Vagina (tissue), 2 donors: Measurements from ENCODE around the gene SCARB1. TPM values are rescaled to one million over a fixed set of nuclear protein-coding genes. Genes with fewer than 3 reads are reported as not detected.

Source experiments
- DNase-seq, 2 donors: peaks; one replicate each; pipeline ENCODE4 v3.0.0-alpha.2; 2017; ENCODE audit errors: extremely low spot score in 2 of 2
- H3K27ac ChIP-seq: fragments of 200-600 bp; sonication (generic); one replicate; pipeline ENCODE4 v1.5.1; 2019
- H3K27me3 ChIP-seq: fragments of 200-600 bp; sonication (generic); one replicate; pipeline ENCODE4 v1.5.1; 2019
- H3K36me3 ChIP-seq, 2 donors: fragments of 200-600 bp; sonication (generic); one replicate each; pipeline ENCODE4 v1.5.1; 2017 to 2019
- H3K4me1 ChIP-seq: fragments of 200-600 bp; sonication (generic); one replicate; pipeline ENCODE4 v1.5.1; 2019
- H3K4me3 ChIP-seq, 2 donors: fragments of 200-600 bp; sonication (generic); 1 replicate in 1 of 2; 2 replicates in 1 of 2; pipeline ENCODE4 v1.5.1; 2016 to 2019
- H3K9me3 ChIP-seq: fragments of 200-600 bp; sonication (generic); one replicate; pipeline ENCODE4 v1.5.1; 2019
- CTCF ChIP-seq, 3 experiments: fragments of 450-650 bp in 2 of 3; fragments of 200-600 bp in 1 of 3; sonication (generic) in 1 of 3; IDR thresholded peaks; one replicate each; pipeline ENCODE4 v1.5.1; 2017 to 2019; ENCODE audit warnings: antibody characterized with exemption in 3 of 3, mild to moderate bottlenecking in 2 of 3, moderate library complexity in 2 of 3
- POLR2A ChIP-seq, 2 donors: fragments of 450-650 bp; IDR thresholded peaks; one replicate each; pipeline ENCODE4 v1.6.1; 2017; ENCODE audit warnings: antibody characterized with exemption in 2 of 2, mild to moderate bottlenecking in 2 of 2, moderate library complexity in 2 of 2
- POLR2AphosphoS5 ChIP-seq, 2 donors: sonication (generic); formaldehyde crosslinking; IDR thresholded peaks; one replicate each; pipeline ENCODE4 v1.9.0; 2017; ENCODE audit warnings: antibody characterized with exemption in 2 of 2, mild to moderate bottlenecking in 2 of 2, low read depth in 1 of 2; ENCODE audit not compliant: insufficient read depth in 1 of 2
- intact Hi-C: fragments of 100-400 bp; cut with DNase I; formaldehyde crosslinking; loops from one replicate; pipeline ENCODE4 v1.15.1; 2023
- total RNA-seq: library from RNA; depleted of rRNA; stranded (reverse); fragments of >200 nt; gene quantifications from one replicate; pipeline ENCODE4 v1.2.3, GENCODE V29; 2016

SCARB1 gene
- total RNA-seq, 1 donor from 2014 or later = 20.6 TPM

- Histone ChIP-seq H3K27ac (peak overlapping the region; percentile 33), H3K36me3 (no peaks in the 10 kb centered on the region), H3K4me1 (peaks cover 6% of the 10 kb centered on the region), H3K4me3 (no peak overlapping the region), H3K9me3 (no peaks in the 10 kb centered on the region), H3K27me3 (no peaks in the 10 kb centered on the region)
- TF ChIP-seq CTCF (IDR thresholded peaks at IDR 0.05) = no peak
- TF ChIP-seq POLR2A (IDR thresholded peaks at IDR 0.05) = no peak
- TF ChIP-seq POLR2AphosphoS5 (IDR thresholded peaks at IDR 0.05; ENCODE audit: insufficient read depth in 1 of 2, low read depth in 1 of 2) = no peak
- intact Hi-C loops = no loop called here
- DNase-seq = no peak
These were observed 9.0 kb downstream of the SCARB1 start for GRCh38 chr12:124854637-124855184.

DNA sequence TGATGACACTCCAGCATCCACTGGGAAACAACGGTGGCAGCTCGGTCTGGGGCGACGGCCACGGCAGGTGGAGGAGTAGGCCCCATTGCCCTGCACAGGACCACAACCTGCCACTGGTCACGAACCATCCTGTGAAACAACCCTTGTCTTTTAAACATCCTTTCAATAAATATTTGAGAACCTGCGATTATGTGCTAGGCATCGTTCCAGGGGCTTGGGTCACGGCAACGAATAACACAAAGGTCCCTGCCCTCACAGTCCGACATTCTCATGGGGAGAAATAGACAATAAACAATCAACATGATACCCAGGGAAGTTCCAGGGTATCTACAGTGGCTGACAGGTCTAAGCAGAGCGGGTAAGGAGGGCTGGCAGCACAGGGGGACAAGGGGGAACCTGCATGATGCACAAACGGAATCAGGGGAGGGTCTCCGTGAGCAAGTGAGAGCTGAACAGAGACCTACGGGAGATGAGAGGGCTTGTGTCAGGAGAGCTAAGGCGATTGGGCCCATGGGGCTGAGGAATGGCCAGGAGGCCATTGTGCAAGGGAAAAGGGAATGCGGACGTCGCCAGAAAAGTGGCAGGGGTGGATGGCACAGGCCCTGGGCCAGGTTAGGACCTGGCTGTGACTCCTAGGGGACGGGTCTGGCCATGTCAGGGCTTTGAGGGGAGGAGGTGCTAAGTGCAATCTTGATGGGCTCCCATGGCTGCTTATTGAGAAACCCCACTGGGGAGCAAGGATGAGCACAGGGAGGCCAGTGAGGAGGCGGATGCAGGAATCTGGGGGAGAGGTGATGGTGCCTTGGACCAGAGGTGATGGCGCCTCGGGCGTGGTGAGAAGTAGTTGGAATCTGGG is 9.7 kb downstream of the SCARB1 start:
- no peak overlapping the region for H3K27ac ChIP-seq
- H3K9me3 ChIP-seq = no peaks in the 10 kb centered on the region
- H3K27me3 ChIP-seq = no peaks in the 10 kb centered on the region
- DNase-seq = no peak
- no peak overlapping the region for H3K4me3 ChIP-seq
- no peaks in the 10 kb centered on the region for H3K36me3 ChIP-seq
- peaks cover 6% of the 10 kb centered on the region for H3K4me1 ChIP-seq
- TF ChIP-seq CTCF (IDR thresholded peaks at IDR 0.05) (no peak), POLR2A (IDR thresholded peaks at IDR 0.05) (no peak), POLR2AphosphoS5 (IDR thresholded peaks at IDR 0.05; ENCODE audit: insufficient read depth in 1 of 2, low read depth in 1 of 2) (no peak)
- intact Hi-C loops = no loop called here

DNA sequence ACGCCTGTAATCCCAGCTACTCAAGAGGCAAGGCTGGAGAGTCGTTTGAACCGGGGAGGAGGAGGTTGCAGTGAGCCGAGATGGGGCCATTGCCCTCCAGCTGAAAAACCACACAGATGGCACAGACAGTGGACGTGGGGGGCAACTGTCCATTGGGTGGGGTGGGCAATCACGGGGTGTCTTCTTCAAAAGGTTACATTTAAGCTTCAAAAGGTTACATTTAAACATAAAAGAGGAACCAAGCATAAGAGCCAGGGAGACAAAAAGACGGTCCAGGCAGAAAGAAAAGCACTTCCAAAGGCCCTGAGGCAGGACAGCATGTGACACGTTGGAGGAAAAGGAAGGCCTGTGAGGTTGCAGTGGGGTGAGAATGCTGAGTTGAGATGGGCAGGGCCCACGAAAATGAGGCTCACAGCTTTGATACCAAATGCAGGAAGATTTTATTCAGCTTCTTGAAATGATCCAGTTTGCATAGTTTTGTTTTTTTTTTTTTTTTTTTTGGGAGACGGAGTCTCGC is 10.7 kb downstream of the SCARB1 start:
- Histone ChIP-seq H3K36me3 (no peaks in the 10 kb centered on the region), H3K27me3 (no peaks in the 10 kb centered on the region), H3K27ac (peak overlapping the region; percentile 30), H3K9me3 (no peaks in the 10 kb centered on the region), H3K4me1 (peaks cover 8% of the 10 kb centered on the region), H3K4me3 (no peak overlapping the region)
- TF ChIP-seq POLR2AphosphoS5 (IDR thresholded peaks at IDR 0.05; ENCODE audit: insufficient read depth in 1 of 2, low read depth in 1 of 2) (no peak), CTCF (IDR thresholded peaks at IDR 0.05) (no peak), POLR2A (IDR thresholded peaks at IDR 0.05) (no peak)
- DNase-seq = no peak
- intact Hi-C loops = no loop called here

DNA sequence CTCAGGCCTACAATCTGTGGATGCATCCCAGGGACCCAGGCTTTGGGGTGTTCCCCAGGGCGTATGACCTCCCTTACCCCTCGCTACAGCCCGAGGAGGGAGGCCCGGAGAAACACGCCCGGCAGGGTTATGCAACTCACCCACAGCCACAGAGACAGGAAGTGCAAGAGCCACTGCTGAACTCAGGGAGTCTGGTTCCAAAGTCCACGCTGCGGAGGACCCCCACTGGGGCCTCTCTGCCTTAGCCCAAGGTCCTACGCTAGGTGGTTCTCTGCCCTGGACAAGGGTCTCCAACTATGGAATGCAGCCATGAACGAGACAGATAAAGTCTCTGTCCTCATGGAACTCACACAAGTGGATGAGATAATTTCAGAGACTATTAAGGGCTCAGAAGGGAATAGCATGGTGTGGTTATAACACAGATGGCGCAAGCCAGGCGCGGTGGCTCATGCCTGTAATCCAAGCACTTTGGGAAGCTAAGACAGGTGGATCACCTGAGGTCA is 11.3 kb downstream of the SCARB1 start:
- no peaks in the 10 kb centered on the region for H3K27me3 ChIP-seq
- no peaks in the 10 kb centered on the region for H3K9me3 ChIP-seq
- peaks cover 14% of the 10 kb centered on the region for H3K4me1 ChIP-seq
- intact Hi-C loops = no loop called here
- DNase-seq = no peak
- no peak overlapping the region for H3K4me3 ChIP-seq
- peak overlapping the region; percentile 30 for H3K27ac ChIP-seq
- no peak for TF ChIP-seq CTCF (IDR thresholded peaks at IDR 0.05)
- TF ChIP-seq POLR2AphosphoS5 (IDR thresholded peaks at IDR 0.05; ENCODE audit: insufficient read depth in 1 of 2, low read depth in 1 of 2) = no peak
- no peak for TF ChIP-seq POLR2A (IDR thresholded peaks at IDR 0.05)
- no peaks in the 10 kb centered on the region for H3K36me3 ChIP-seq
